Liver (tissue), 3 donors: ENCODE measurements around the gene COBL.

ENCODE experiments used
- ATF3 ChIP-seq: IDR thresholded peaks from 2 replicates; pipeline ENCODE4 v1.6.1; 2016; ENCODE audit warnings: antibody characterized with exemption
- CTCF ChIP-seq: fragments of 150-350 bp; IDR thresholded peaks from 2 replicates; pipeline ENCODE4 v1.5.1; 2017; ENCODE audit warnings: improper control_type of control experiment, low read depth, low read length; ENCODE audit not compliant: missing input control
- EGR1 ChIP-seq, 2 donors: IDR thresholded peaks; 2 replicates each; pipeline ENCODE4 v1.6.1; 2016 to 2018; ENCODE audit warnings: antibody characterized with exemption in 2 of 2, low read depth in 2 of 2
- GABPA ChIP-seq, 2 donors: IDR thresholded peaks in 1 of 2; conservative IDR thresholded peaks in 1 of 2; 2 replicates each; pipeline ENCODE4 v1.6.1; 2016; ENCODE audit warnings: antibody characterized with exemption in 2 of 2, mild to moderate bottlenecking in 1 of 2, moderate library complexity in 1 of 2
- HNF4G ChIP-seq: IDR thresholded peaks from 2 replicates; pipeline ENCODE4 v1.6.1; 2016; ENCODE audit warnings: antibody characterized with exemption
- MAX ChIP-seq: IDR thresholded peaks from 2 replicates; pipeline ENCODE4 v1.6.1; 2016; ENCODE audit warnings: antibody characterized with exemption
- NR2F2 ChIP-seq: IDR thresholded peaks from 2 replicates; pipeline ENCODE4 v1.6.1; 2016; ENCODE audit warnings: antibody characterized with exemption
- RAD21 ChIP-seq, 2 donors: IDR thresholded peaks; 2 replicates each; pipeline ENCODE4 v1.6.1; 2016; ENCODE audit warnings: antibody characterized with exemption in 2 of 2, mild to moderate bottlenecking in 2 of 2
- REST ChIP-seq: IDR thresholded peaks from 2 replicates; pipeline ENCODE4 v1.6.1; 2016; ENCODE audit warnings: antibody characterized with exemption, mild to moderate bottlenecking
- TAF1 ChIP-seq: conservative IDR thresholded peaks from 2 replicates; pipeline ENCODE4 v1.6.1; 2016; ENCODE audit warnings: antibody characterized with exemption, mild to moderate bottlenecking
- YY1 ChIP-seq: IDR thresholded peaks from 2 replicates; pipeline ENCODE4 v1.6.1; 2016; ENCODE audit warnings: antibody characterized with exemption, mild to moderate bottlenecking
- ZBTB33 ChIP-seq: IDR thresholded peaks from 2 replicates; pipeline ENCODE4 v1.6.1; 2016; ENCODE audit warnings: antibody characterized with exemption
- donor health status: healthy.
- donor health status: healthy.

- no peak for TF ChIP-seq TAF1
- no peak for TF ChIP-seq CTCF
- TF ChIP-seq RAD21 (IDR thresholded peaks at IDR 0.05) = no peak
- TF ChIP-seq MAX = no peak
- no peak for TF ChIP-seq EGR1 (IDR thresholded peaks at IDR 0.05; ENCODE audit: low read depth in 2 of 2)
- no peak for TF ChIP-seq YY1
- no peak for TF ChIP-seq ATF3
- TF ChIP-seq ZBTB33 = no peak
- TF ChIP-seq GABPA (IDR thresholded peaks at IDR 0.05 in 1 of 2, conservative IDR thresholded peaks at IDR 0.05 in 1 of 2) = no peak
- TF ChIP-seq REST = no peak
- TF ChIP-seq NR2F2 = no peak
- TF ChIP-seq HNF4G = no peak
Observed at GRCh38 chr7:51024867-51025266, 291.7 kb downstream of the COBL start.
